Spleen (tissue), 11 donors: ENCODE measurements around the gene FNBP1L. TPM values are rescaled to one million over a fixed set of nuclear protein-coding genes. Genes with fewer than 3 reads are reported as not detected.

ENCODE experiments used
- DNase-seq: peaks from one replicate; pipeline ENCODE4 v3.0.0-alpha.2; 2020
- H3K27ac ChIP-seq, 8 donors: fragments of 200-600 bp; sonication (generic) in 7 of 8; 1 replicate in 4 of 8; 2 replicates in 4 of 8; pipeline versions ENCODE4 v1.5.0 to v1.8.0; 2016 to 2021; ENCODE audit warnings: inconsistent platforms in 4 of 8, mild to moderate bottlenecking in 4 of 8, moderate library complexity in 1 of 8
- H3K27me3 ChIP-seq, 7 donors: fragments of 200-600 bp; sonication (generic) in 6 of 7; replicated peaks in 1 of 7; 1 replicate in 4 of 7; 2 replicates in 3 of 7; pipeline versions ENCODE4 v1.5.0 to v1.8.0; 2016 to 2021; ENCODE audit warnings: inconsistent platforms in 3 of 7, mild to moderate bottlenecking in 1 of 7
- H3K36me3 ChIP-seq, 6 donors: fragments of 200-600 bp; sonication (generic) in 5 of 6; 1 replicate in 4 of 6; 2 replicates in 2 of 6; pipeline versions ENCODE4 v1.5.0 to v1.8.0; 2016 to 2021; ENCODE audit warnings: inconsistent platforms in 2 of 6
- H3K4me1 ChIP-seq, 6 donors: fragments of 200-600 bp; sonication (generic) in 5 of 6; 1 replicate in 3 of 6; 2 replicates in 3 of 6; pipeline versions ENCODE4 v1.5.0 to v1.8.0; 2016 to 2021; ENCODE audit warnings: inconsistent platforms in 3 of 6
- H3K4me3 ChIP-seq, 8 donors: fragments of 200-600 bp; sonication (generic) in 7 of 8; 1 replicate in 4 of 8; 2 replicates in 4 of 8; pipeline versions ENCODE4 v1.5.0 to v1.8.0; 2016 to 2021; ENCODE audit warnings: inconsistent platforms in 4 of 8, mild to moderate bottlenecking in 4 of 8, moderate library complexity in 2 of 8
- H3K9me3 ChIP-seq, 8 donors: fragments of 200-600 bp; sonication (generic) in 7 of 8; 1 replicate in 4 of 8; 2 replicates in 4 of 8; pipeline versions ENCODE4 v1.5.0 to v1.8.0; 2016 to 2021; ENCODE audit warnings: inconsistent platforms in 4 of 8
- CTCF ChIP-seq, 11 experiments: fragments of 200-600 bp in 7 of 11; fragments of 450-650 bp in 4 of 11; sonication (generic) in 4 of 11; IDR thresholded peaks in 8 of 11; conservative IDR thresholded peaks in 3 of 11; 1 replicate in 7 of 11; 2 replicates in 4 of 11; pipeline versions ENCODE4 v1.4.0 to v1.8.0; 2016 to 2021; ENCODE audit warnings: antibody characterized with exemption in 11 of 11, inconsistent platforms in 4 of 11, mild to moderate bottlenecking in 1 of 11
- POLR2A ChIP-seq, 3 donors: fragments of 450-650 bp; IDR thresholded peaks; one replicate each; pipeline ENCODE4 v1.5.1; 2017; ENCODE audit warnings: antibody characterized with exemption in 3 of 3, mild to moderate bottlenecking in 1 of 3
- POLR2AphosphoS5 ChIP-seq, 3 donors: sonication (generic); formaldehyde crosslinking; IDR thresholded peaks; one replicate each; pipeline ENCODE4 v1.5.1; 2017; ENCODE audit warnings: antibody characterized with exemption in 3 of 3
- WGBS, 5 donors: extraction: QIAGEN DNeasy Blood & Tissue Kit in 3 of 5; methylation state at CpG; one replicate each; pipeline versions ENCODE4 v1.1.5 to v1.1.7; 2013 to 2018; 5-methylcytosine and 5-hydroxymethylcytosine counted together
- intact Hi-C: fragments of 100-400 bp; cut with DNase I; formaldehyde crosslinking; loops from one replicate; pipeline ENCODE4 v1.15.0; 2023; ENCODE audit warnings: low total_unique reads
- polyA plus RNA-seq, 3 donors: library from polyadenylated mRNA; stranded (reverse); fragments of 200-250 nt; gene quantifications; one replicate each; pipeline ENCODE4 v1.2.1, GENCODE V29; 2013
- total RNA-seq, 7 donors: library from RNA; depleted of rRNA in 3 of 7; stranded (reverse); fragments of >200 nt in 3 of 7; fragmentation: NEBNext Ultra II Directional in 4 of 7; extraction: Animal tissue kit (Norgen Biotek cat#: 25700) in 4 of 7; gene quantifications; one replicate each; pipeline versions ENCODE4 v1.1.0 to v1.2.1, GENCODE V29; 2016 to 2021
- donor health status: healthy with polysubstance abuse.
- donor health status: DM: no; HTN: no; CAD: no; lungs with moderate emphysema.
- donor health status: DM: no; HTN: no; CAD: no.
- donor health status: Bipolar disorder and iron deficiency.
- donor health status: healthy.
- donor health status: DM: no; HTN: no; CAD: no.
- donor health status: DM: yes; HTN: yes; CAD: no.

Gene FNBP1L
- total and polyA plus RNA-seq, 10 donors, result 1.5 to 10.0 (median 5.5) TPM

- intact Hi-C loops, result no loop called here
- no peaks in the 10 kb centered on the region for H3K36me3 ChIP-seq
- H3K27ac ChIP-seq, result no peak overlapping the region
- 89 to 97% (median 94%) methylated on average over 4 of the region's 4 CpGs for WGBS, 5 donors
- no peak for DNase-seq
- no peak overlapping the region for H3K4me3 ChIP-seq
- TF ChIP-seq CTCF (IDR thresholded peaks at IDR 0.05 in 8 of 11, conservative IDR thresholded peaks at IDR 0.05 in 3 of 11) (no peak), POLR2AphosphoS5 (IDR thresholded peaks at IDR 0.05) (no peak), POLR2A (IDR thresholded peaks at IDR 0.05) (no peak)
- H3K4me1 ChIP-seq, result no peaks in the 10 kb centered on the region
- H3K9me3 ChIP-seq, result no peaks in the 10 kb centered on the region
- no peaks in the 10 kb centered on the region for H3K27me3 ChIP-seq
Observed at GRCh38 chr1:93499533-93499932, 51.6 kb downstream of the FNBP1L start.

- Histone ChIP-seq H3K27me3 (no peaks in the 10 kb centered on the region), H3K9me3 (no peaks in the 10 kb centered on the region), H3K4me3 (no peak overlapping the region), H3K27ac (no peak overlapping the region), H3K36me3 (no peaks in the 10 kb centered on the region), H3K4me1 (no peaks in the 10 kb centered on the region)
- intact Hi-C loops, result no loop called here
- no peak for TF ChIP-seq POLR2AphosphoS5 (IDR thresholded peaks at IDR 0.05)
- no peak for TF ChIP-seq CTCF (IDR thresholded peaks at IDR 0.05 in 8 of 11, conservative IDR thresholded peaks at IDR 0.05 in 3 of 11)
- no peak for TF ChIP-seq POLR2A (IDR thresholded peaks at IDR 0.05)
- DNase-seq, result no peak
- WGBS, 5 donors, result 89 to 97% (median 93%) methylated on average over 2 of the region's 2 CpGs
Observed at GRCh38 chr1:93500275-93500674, 52.4 kb downstream of the FNBP1L start.

GRCh38 chr1:93501399-93501798 is 53.5 kb downstream of the FNBP1L start:
- WGBS, 5 donors, result 92 to 96% (median 95%) methylated on average over 3 of the region's 3 CpGs
- no peaks in the 10 kb centered on the region for H3K4me1 ChIP-seq
- intact Hi-C loops, result no loop called here
- no peaks in the 10 kb centered on the region for H3K27me3 ChIP-seq
- H3K4me3 ChIP-seq, result no peak overlapping the region
- no peaks in the 10 kb centered on the region for H3K9me3 ChIP-seq
- no peak for DNase-seq
- no peak for TF ChIP-seq CTCF (IDR thresholded peaks at IDR 0.05 in 8 of 11, conservative IDR thresholded peaks at IDR 0.05 in 3 of 11)
- no peak for TF ChIP-seq POLR2A (IDR thresholded peaks at IDR 0.05)
- TF ChIP-seq POLR2AphosphoS5 (IDR thresholded peaks at IDR 0.05), result no peak
- H3K27ac ChIP-seq, result no peak overlapping the region
- H3K36me3 ChIP-seq, result no peaks in the 10 kb centered on the region

- TF ChIP-seq POLR2A (IDR thresholded peaks at IDR 0.05), result no peak
- TF ChIP-seq POLR2AphosphoS5 (IDR thresholded peaks at IDR 0.05), result no peak
- WGBS, 5 donors, result 79 to 89% (median 85%) methylated on average over 1 of the region's 1 CpG
- H3K9me3 ChIP-seq, result no peaks in the 10 kb centered on the region
- DNase-seq, result no peak
- intact Hi-C loops, result no loop called here
- no peak overlapping the region for H3K27ac ChIP-seq
- H3K4me3 ChIP-seq, result no peak overlapping the region
- H3K27me3 ChIP-seq, result no peaks in the 10 kb centered on the region
- H3K36me3 ChIP-seq, result no peaks in the 10 kb centered on the region
- no peaks in the 10 kb centered on the region for H3K4me1 ChIP-seq
Observed at GRCh38 chr1:93501829-93502369, 54.0 kb downstream of the FNBP1L start.

GRCh38 chr1:93502571-93502970 is 54.7 kb downstream of the FNBP1L start:
- DNase-seq, result no peak
- Histone ChIP-seq H3K36me3 (no peaks in the 10 kb centered on the region), H3K27ac (no peak overlapping the region), H3K4me3 (no peak overlapping the region), H3K4me1 (no peaks in the 10 kb centered on the region), H3K9me3 (no peaks in the 10 kb centered on the region), H3K27me3 (no peaks in the 10 kb centered on the region)
- WGBS, 5 donors, result 68 to 90% (median 83%) methylated on average over 1 of the region's 1 CpG
- intact Hi-C loops, result no loop called here
- TF ChIP-seq CTCF (IDR thresholded peaks at IDR 0.05 in 8 of 11, conservative IDR thresholded peaks at IDR 0.05 in 3 of 11) (no peak), POLR2A (IDR thresholded peaks at IDR 0.05) (no peak), POLR2AphosphoS5 (IDR thresholded peaks at IDR 0.05) (no peak)
